GM12878 (cell line): ENCODE measurements around the gene APOBEC3C. TPM values are rescaled to one million over a fixed set of nuclear protein-coding genes. Genes with fewer than 3 reads are reported as not detected.

Experiments
- ATAC-seq: fragments of 200-7000 bp; cut with Tn5 transposase; 3 replicates; pipeline ENCODE4 v1.9.1; 2020; ENCODE audit warnings: mild to moderate bottlenecking, moderate library complexity
- BruUV-seq: library from RNA; stranded (reverse); fragments of 400-500 nt; replicated peaks from 2 replicates; lab custom pipeline; 2021; lab: Mats Ljungman, UMichigan
- CTCF ChIA-PET: fragments of 300-600 bp; sonication (Branson Sonifier 250); formaldehyde crosslinking; extraction: SDS; loops from one replicate; lab custom pipeline; 2021; ENCODE audit warnings: inconsistent platforms; lab: Yijun Ruan, JAX
- POLR2A ChIA-PET: fragments of 350-600 bp; formaldehyde crosslinking; extraction: SDS; loops from one replicate; lab custom pipeline; 2021; ENCODE audit warnings: inconsistent platforms; lab: Charles Lee
- RAD21 ChIA-PET: fragments of 300-600 bp; sonication (Branson Sonifier 250); formaldehyde crosslinking; loops from one replicate; lab custom pipeline; 2023; ENCODE audit warnings: antibody characterized with exemption; ENCODE audit not compliant: unreplicated experiment; lab: Charles Lee
- SMC1A ChIA-PET: fragments of 300-600 bp; sonication (Branson Sonifier 250); formaldehyde crosslinking; loops from one replicate; lab custom pipeline; 2023; ENCODE audit not compliant: unreplicated experiment, uncharacterized antibody; lab: Charles Lee
- DNase-seq: peaks from one replicate; pipeline ENCODE4 v3.0.0-alpha.2; 2011; ENCODE audit warnings: low read depth, low spot score
- FAIRE-seq: peaks from 3 replicates; lab custom pipeline; 2011; peaks lifted over from hg19 to GRCh38; lab: Jason Lieb, UNC
- H2AFZ ChIP-seq: 2 replicates; pipeline ENCODE4 v1.6.0; 2011; ENCODE audit warnings: low read depth, low read length, control low read depth; ENCODE audit not compliant: control insufficient read depth
- H3K27ac ChIP-seq: 2 replicates; pipeline ENCODE4 v1.5.1; 2011; ENCODE audit warnings: control low read depth; ENCODE audit not compliant: control insufficient read depth, insufficient read depth
- H3K27me3 ChIP-seq, 2 experiments: replicated peaks in 1 of 2; 2 replicates each; pipeline versions ENCODE4 v1.6.0 to v1.6.1; 2011; ENCODE audit warnings: low read length in 1 of 2; ENCODE audit not compliant: control insufficient read depth in 2 of 2, insufficient read depth in 2 of 2
- H3K36me3 ChIP-seq, 2 experiments: 2 replicates each; pipeline ENCODE4 v1.5.1; 2011; ENCODE audit warnings: low read length in 1 of 2; ENCODE audit not compliant: control insufficient read depth in 2 of 2, insufficient read depth in 2 of 2
- H3K4me1 ChIP-seq: 2 replicates; pipeline ENCODE4 v1.6.1; 2011; ENCODE audit warnings: mild to moderate bottlenecking, low read length, moderate library complexity, mixed read lengths; ENCODE audit not compliant: control insufficient read depth, insufficient read depth
- H3K4me2 ChIP-seq: 2 replicates; pipeline ENCODE4 v1.6.0; 2011; ENCODE audit warnings: control low read depth; ENCODE audit not compliant: control insufficient read depth, insufficient read depth
- H3K4me3 ChIP-seq: fragments of 200-600 bp; sonication (generic); 2 replicates; pipeline ENCODE4 v1.5.1; 2016
- H3K79me2 ChIP-seq: 2 replicates; pipeline ENCODE4 v1.6.0; 2011; ENCODE audit warnings: low read length; ENCODE audit not compliant: control insufficient read depth, insufficient read depth
- H3K9ac ChIP-seq: 2 replicates; pipeline ENCODE4 v1.8.0; 2011; ENCODE audit warnings: low read length, control low read depth, mixed read lengths; ENCODE audit not compliant: control insufficient read depth, insufficient read depth
- H3K9me3 ChIP-seq: replicated peaks from 3 replicates; pipeline ENCODE4 v1.5.1; 2011; ENCODE audit warnings: mild to moderate bottlenecking, low read length; ENCODE audit not compliant: control insufficient read depth, insufficient read depth
- H4K20me1 ChIP-seq: 2 replicates; pipeline ENCODE4 v1.6.0; 2011; ENCODE audit not compliant: control insufficient read depth, insufficient read depth
- BCL11A ChIP-seq: IDR thresholded peaks from 2 replicates; pipeline ENCODE4 v1.6.1; 2011; ENCODE audit warnings: low read depth, low read length
- CBFB ChIP-seq: IDR thresholded peaks from 2 replicates; pipeline ENCODE4 v1.6.1; 2016; ENCODE audit warnings: antibody characterized with exemption, low read depth
- CBX3 ChIP-seq: fragments of 200-600 bp; sonication (generic); IDR thresholded peaks from 2 replicates; pipeline ENCODE4 v1.6.1; 2016; ENCODE audit warnings: low read depth, borderline replicate concordance
- CREB1 ChIP-seq: IDR thresholded peaks from 2 replicates; pipeline ENCODE4 v1.6.1; 2012; ENCODE audit warnings: low read depth, mild to moderate bottlenecking, inconsistent platforms
- CTCF ChIP-seq, 3 experiments: IDR thresholded peaks in 2 of 3; conservative IDR thresholded peaks in 1 of 3; 2 replicates each; pipeline ENCODE4 v1.5.1; 2011; ENCODE audit warnings: low read depth in 3 of 3, low read length in 3 of 3, mild to moderate bottlenecking in 3 of 3, control low read depth in 2 of 3, moderate library complexity in 2 of 3, inconsistent platforms in 1 of 3, mixed read lengths in 1 of 3; ENCODE audit not compliant: control insufficient read depth in 2 of 3, insufficient read depth in 1 of 3; ENCODE audit errors: extremely low read depth in 1 of 3
- E2F4 ChIP-seq: IDR thresholded peaks from 2 replicates; pipeline ENCODE4 v1.6.1; 2012; ENCODE audit warnings: low read depth, low read length, improper control_type of control experiment
- EED ChIP-seq: sonication (generic); IDR thresholded peaks from 2 replicates; pipeline ENCODE4 v1.6.1; 2016; ENCODE audit warnings: antibody characterized with exemption, low read depth
- IRF3 ChIP-seq: fragments of 450-650 bp; IDR thresholded peaks from 2 replicates; pipeline ENCODE4 v1.6.1; 2014; ENCODE audit warnings: mild to moderate bottlenecking
- MAX ChIP-seq: IDR thresholded peaks from 2 replicates; pipeline ENCODE4 v1.6.1; 2012; ENCODE audit warnings: low read depth, low read length, improper control_type of control experiment
- MEF2B ChIP-seq: fragments of 450-650 bp; IDR thresholded peaks from 2 replicates; pipeline ENCODE4 v1.6.1; 2018; ENCODE audit warnings: mild to moderate bottlenecking, moderate library complexity; ENCODE audit not compliant: partially characterized antibody, poor library complexity, severe bottlenecking
- NBN ChIP-seq: fragments of 450-650 bp; IDR thresholded peaks from 2 replicates; pipeline ENCODE4 v1.6.1; 2016
- NR2C2 ChIP-seq: IDR thresholded peaks from 2 replicates; pipeline ENCODE4 v1.6.1; 2011; ENCODE audit warnings: borderline replicate concordance, low read depth; ENCODE audit not compliant: control insufficient read depth, insufficient read length
- RUNX3 ChIP-seq: IDR thresholded peaks from 2 replicates; pipeline ENCODE4 v1.6.1; 2012; ENCODE audit warnings: low read length, inconsistent platforms
- SMAD1 ChIP-seq: fragments of 450-650 bp; IDR thresholded peaks from 2 replicates; pipeline ENCODE4 v1.6.1; 2018; ENCODE audit warnings: mild to moderate bottlenecking, low read depth; ENCODE audit not compliant: partially characterized antibody
- STAT1 ChIP-seq: fragments of 450-650 bp; conservative IDR thresholded peaks from 2 replicates; pipeline ENCODE4 v1.6.1; 2014; ENCODE audit warnings: antibody characterized with exemption, mild to moderate bottlenecking
- SUZ12 ChIP-seq: fragments of 200-600 bp; sonication (generic); IDR thresholded peaks from one replicate; pipeline ENCODE4 v1.6.1; 2018; ENCODE audit warnings: antibody characterized with exemption, mild to moderate bottlenecking; ENCODE audit not compliant: unreplicated experiment
- TCF3 ChIP-seq: IDR thresholded peaks from 2 replicates; pipeline ENCODE4 v1.6.1; 2012; ENCODE audit warnings: low read depth, mild to moderate bottlenecking, low read length, borderline replicate concordance; ENCODE audit not compliant: insufficient read depth
- YY1 ChIP-seq: IDR thresholded peaks from 2 replicates; pipeline ENCODE4 v1.6.1; 2011; ENCODE audit warnings: low read depth, mild to moderate bottlenecking, low read length
- ZNF217 ChIP-seq: fragments of 450-650 bp; IDR thresholded peaks from 2 replicates; pipeline ENCODE4 v1.6.1; 2017; ENCODE audit warnings: antibody characterized with exemption, mild to moderate bottlenecking
- ZSCAN29 ChIP-seq: fragments of 450-650 bp; IDR thresholded peaks from 2 replicates; pipeline ENCODE4 v1.6.1; 2017; ENCODE audit warnings: mild to moderate bottlenecking, moderate library complexity
- WGBS: methylation state at CpG from one replicate; pipeline ENCODE4 v1.1.6; 2016; ENCODE audit warnings: low lambda C conversion rate; ENCODE audit not compliant: insufficient replicate concordance, insufficient coverage; ENCODE audit errors: missing lambda C conversion rate; 5-methylcytosine and 5-hydroxymethylcytosine counted together
- in situ Hi-C: fragments of 300-500 bp; cut with MboI; formaldehyde crosslinking; loops from 9 replicates; pipeline ENCODE4 v1.14.3; 2018; ENCODE audit warnings: mixed read lengths
- intact Hi-C: fragments of 100-400 bp; cut with micrococcal nuclease; formaldehyde crosslinking; loops from one replicate; pipeline ENCODE4 v1.14.2; 2022; ENCODE audit not compliant: unreplicated experiment
- polyA plus RNA-seq, 11 experiments: library from polyadenylated mRNA; depleted of rRNA in 4 of 11; unstranded in 6 of 11; stranded (reverse) in 5 of 11; fragments of >200 nt; fragmentation: Nextera tagmentation in 4 of 11; fragmentation: Illumina TruSeq in 1 of 11; extraction: Ambion mirVana in 4 of 11; extraction: Trizol in 1 of 11; gene quantifications; 1 replicate in 1 of 11; 2 replicates in 10 of 11; pipeline versions ENCODE4 v1.2.1 to v1.2.3, GENCODE V29; 2011 to 2016; ENCODE audit warnings: inconsistent platforms in 2 of 11, missing spikeins in 2 of 11, low read depth in 1 of 11
- total RNA-seq, 4 experiments: library from RNA; depleted of rRNA in 3 of 4; stranded (reverse); fragments of >200 nt in 3 of 4; fragmentation: Illumina TruSeq in 1 of 4; extraction: Trizol in 1 of 4; gene quantifications; 2 replicates each; pipeline versions ENCODE4 v1.2.1 to v1.2.3, GENCODE V29; 2013 to 2021

Gene APOBEC3C
- total and polyA plus RNA-seq, 10 of the 15 experiments (the other 5 are each of a cell fraction or from before 2014, with no cell fraction given) = 22.9 to 290 (median 156) TPM

- Histone ChIP-seq H3K79me2 (peaks cover 16% of the 10 kb centered on the region), H2AFZ (no peak overlapping the region; the same call in 1 of the 2 replicates), H3K9ac (peak overlapping the region; percentile 70), H3K9me3 (no peaks in the 10 kb centered on the region), H3K4me2 (peak overlapping the region; percentile 95), H4K20me1 (no peaks in the 10 kb centered on the region), H3K27me3 (no peaks in the 10 kb centered on the region), H3K36me3 (peaks cover 0 to 2% of the 10 kb centered on the region in 2 experiments; a peak in 1 of 4 replicates), H3K4me1 (peaks cover 57% of the 10 kb centered on the region), H3K4me3 (peak overlapping the region; percentile 63), H3K27ac (peak overlapping the region; percentile 92)
- CTCF ChIA-PET = interaction anchor here (0.6 to 2.0 kb wide), 6 partner anchors 8 to 65 kb away, joined by 3 to 13 read pairs (median 4); no protein-coding TSS in a partner anchor
- in situ Hi-C loops (no loop called here), intact Hi-C loops (no loop called here)
- DNase-seq = no peak
- POLR2A ChIA-PET = interaction anchor here (0.7 to 3.5 kb wide), 7 partner anchors 10 to 81 kb away, joined by 3 to 49 read pairs (median 6); partner anchors contain the start of gene APOBEC3H
- 34% methylated on average over 13 of the region's 13 CpGs for WGBS
- BruUV-seq = no TSS peak
- RAD21 ChIA-PET = interaction anchor here (1.1 to 3.0 kb wide), 9 partner anchors 8 to 200 kb away, joined by 3 to 30 read pairs (median 5); partner anchors contain the start of genes APOBEC3G and APOBEC3H
- FAIRE-seq = no peak
- peak; percentile 16 for ATAC-seq
- SMC1A ChIA-PET = interaction anchor here (0.6 to 3.5 kb wide), 8 partner anchors 9 to 53 kb away, joined by 3 to 30 read pairs (median 4); partner anchors contain the start of genes APOBEC3C and APOBEC3H
- TF ChIP-seq MEF2B = peak; percentile 56
- TF ChIP-seq ZSCAN29 = no peak
- peak; percentile 17 to 43 (median 37); a peak in 3 of 6 replicates for TF ChIP-seq CTCF (IDR thresholded peaks at IDR 0.05 in 2 of 3, conservative IDR thresholded peaks at IDR 0.05 in 1 of 3; ENCODE audit: control insufficient read depth in 2 of 3, extremely low read depth in 1 of 3, insufficient read depth in 1 of 3, low read depth in 3 of 3, low read length in 3 of 3)
- TF ChIP-seq BCL11A = no peak
- peak; percentile 56; the same call in 1 of the 2 replicates for TF ChIP-seq NBN
- no peak for TF ChIP-seq CBFB
- no peak for TF ChIP-seq ZNF217
- TF ChIP-seq TCF3 = no peak
- TF ChIP-seq SUZ12 = no peak
- TF ChIP-seq E2F4 = no peak
- peak; percentile 62 for TF ChIP-seq RUNX3
- no peak for TF ChIP-seq MAX
- TF ChIP-seq YY1 = peak; percentile 82
- TF ChIP-seq IRF3 = no peak
- no peak for TF ChIP-seq CBX3
- TF ChIP-seq SMAD1 = peak; percentile 6
- peak; percentile 37; the same call in 1 of the 2 replicates for TF ChIP-seq CREB1
- no peak for TF ChIP-seq NR2C2
- TF ChIP-seq STAT1 = no peak
- peak; percentile 46; the same call in 1 of the 2 replicates for TF ChIP-seq EED
These were observed 54.2 kb downstream of the APOBEC3C start for GRCh38 chr22:39068033-39068785.
